ENCODE measurements around the gene EEF1AKMT4.

Gene EEF1AKMT4

DNA sequence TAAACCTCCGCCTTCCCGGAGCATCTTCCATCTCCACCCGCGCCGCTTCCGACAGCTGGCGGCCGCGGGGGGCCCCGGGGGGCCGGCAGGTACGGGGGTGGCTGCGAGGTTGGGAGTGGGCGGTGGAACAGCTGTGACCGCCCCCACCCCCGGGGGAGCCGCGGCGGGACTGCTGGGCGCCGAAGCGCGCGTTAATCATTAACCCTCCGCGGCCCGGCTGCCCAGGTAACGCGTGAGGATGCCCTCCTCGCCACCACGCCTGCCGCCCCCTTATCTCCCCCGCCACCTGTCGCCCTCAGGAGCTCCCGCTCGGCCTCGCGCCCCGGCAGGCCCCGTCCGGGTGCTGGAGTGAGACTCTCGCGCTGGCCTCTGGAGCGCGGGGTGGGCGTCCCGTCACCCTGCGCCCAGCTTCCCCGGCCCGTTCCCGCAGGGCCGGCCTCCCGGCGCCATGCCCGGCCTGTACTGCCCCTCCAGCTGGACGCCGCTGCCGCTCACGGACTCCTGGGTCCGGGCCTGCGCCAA is 19.3 kb upstream of the EEF1AKMT4 start:
- TF ChIP-seq JUND (IDR thresholded peaks at IDR 0.05; ENCODE audit: low read depth): no peak
- DNase-seq (ENCODE audit: low read depth in 1 of 2, low spot score in 1 of 2): no peak
- in situ Hi-C loops (cut with HindIII; ENCODE audit: low pct_unique_long_range_greater_than_20kb, low sequenced_read_pairs): no loop called here

DNA sequence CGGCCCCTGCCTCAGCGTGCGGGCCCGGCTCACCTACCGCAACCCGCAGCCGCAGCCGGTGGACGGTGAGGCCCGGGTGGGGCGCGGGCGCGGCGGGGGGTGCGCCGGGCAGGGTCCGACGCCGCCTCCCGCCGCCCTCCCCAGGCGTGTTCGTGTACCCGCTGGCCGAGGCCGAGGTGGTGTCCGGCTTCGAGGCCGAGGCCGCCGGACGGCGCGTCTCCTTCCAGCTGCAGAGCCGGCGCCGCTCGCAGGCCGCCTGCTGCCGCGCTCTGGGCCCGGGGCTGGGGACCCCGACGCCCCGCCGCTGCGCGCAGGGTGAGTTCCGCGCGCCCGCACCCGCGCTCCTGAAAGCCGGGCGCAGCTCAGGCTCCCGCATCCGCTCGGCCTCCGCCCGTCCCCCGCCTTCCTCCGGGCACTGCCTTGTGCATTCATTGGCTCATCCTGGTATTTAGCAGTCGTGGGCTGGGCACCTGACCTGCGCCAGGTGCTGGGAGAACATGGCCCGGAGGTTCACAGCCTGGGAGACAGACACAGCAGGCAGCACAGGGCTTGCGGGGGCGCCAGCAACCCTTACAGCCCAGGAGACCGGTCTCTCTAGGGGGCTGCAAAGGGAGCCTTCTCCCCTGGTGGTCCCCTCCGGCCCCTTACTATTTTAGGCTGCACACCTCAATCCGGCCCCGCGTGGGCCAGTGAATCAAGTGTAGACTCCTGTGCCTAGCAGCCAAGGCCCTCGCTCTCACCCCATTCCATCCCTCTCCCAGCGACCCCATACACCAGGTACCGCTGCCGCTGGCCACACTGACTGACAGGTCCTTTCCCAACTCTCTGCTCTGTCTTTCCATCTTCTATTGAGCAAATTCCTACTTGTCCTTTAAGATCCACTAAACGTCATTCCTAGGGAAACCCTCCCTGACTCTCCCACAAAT is 18.6 kb upstream of the EEF1AKMT4 start:
- in situ Hi-C loops (cut with HindIII; ENCODE audit: low pct_unique_long_range_greater_than_20kb, low sequenced_read_pairs): no loop called here
- DNase-seq (ENCODE audit: low read depth in 1 of 2, low spot score in 1 of 2): peak; percentile 92 to 99
- TF ChIP-seq JUND (IDR thresholded peaks at IDR 0.05; ENCODE audit: low read depth): no peak

DNA sequence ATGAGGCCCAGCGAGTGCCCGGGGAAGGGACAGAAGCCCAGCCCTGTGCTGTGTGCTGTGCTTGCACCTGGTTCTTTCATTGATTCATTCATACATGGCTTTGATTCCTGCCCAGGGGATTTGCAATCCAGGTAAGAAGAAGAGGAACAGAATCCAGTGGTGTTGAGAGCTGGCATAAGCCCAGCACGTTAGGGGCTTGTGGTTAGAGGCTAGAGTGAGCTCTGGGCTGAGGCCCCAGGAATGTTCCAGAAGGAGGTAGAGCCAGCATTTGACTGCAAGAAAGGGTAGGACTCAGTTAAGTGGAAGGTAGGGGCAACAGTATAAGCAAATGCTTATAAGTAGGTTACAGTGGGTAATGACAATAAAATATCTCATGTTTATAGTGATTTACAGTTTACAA is 17.8 kb upstream of the EEF1AKMT4 start:
- TF ChIP-seq JUND (IDR thresholded peaks at IDR 0.05; ENCODE audit: low read depth): no peak
- in situ Hi-C loops (cut with HindIII; ENCODE audit: low pct_unique_long_range_greater_than_20kb, low sequenced_read_pairs): no loop called here
- no peak for DNase-seq (ENCODE audit: low read depth in 1 of 2, low spot score in 1 of 2)

DNA sequence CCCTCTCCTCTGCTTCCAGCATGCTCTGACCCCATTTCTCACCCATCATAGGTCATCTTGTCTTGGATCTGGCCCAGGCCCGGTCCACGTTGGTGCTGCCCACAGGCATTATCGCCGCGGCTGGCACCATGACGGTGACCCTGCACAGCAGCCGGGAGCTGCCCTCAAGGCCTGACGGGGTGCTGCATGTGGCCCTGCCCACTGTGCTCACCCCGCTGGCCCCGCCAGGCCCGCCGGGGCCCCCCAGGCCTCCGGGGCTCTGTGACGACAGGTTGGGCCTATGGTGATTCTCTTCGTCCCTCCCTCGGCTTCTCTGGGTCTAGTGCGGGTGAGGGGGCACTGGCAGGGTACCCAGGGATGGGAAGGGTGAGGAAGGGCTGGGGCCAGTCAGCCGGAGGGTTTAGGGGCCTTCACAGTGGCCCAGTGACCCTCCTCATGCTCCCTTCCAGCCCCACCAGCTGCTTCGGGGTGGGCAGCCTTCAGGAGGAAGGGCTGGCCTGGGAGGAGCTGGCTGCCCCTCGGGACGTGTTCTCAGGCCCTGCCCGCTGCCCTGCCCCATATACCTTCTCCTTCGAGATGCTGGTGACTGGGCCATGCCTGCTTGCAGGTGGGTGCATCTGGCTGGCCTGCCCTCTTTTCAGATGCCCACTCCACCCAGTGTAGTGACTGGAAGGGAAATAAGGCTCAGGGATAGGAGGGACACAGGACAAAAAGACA is 16.2 kb upstream of the EEF1AKMT4 start:
- in situ Hi-C loops (cut with HindIII; ENCODE audit: low pct_unique_long_range_greater_than_20kb, low sequenced_read_pairs): no loop called here
- no peak for DNase-seq (ENCODE audit: low read depth in 1 of 2, low spot score in 1 of 2)
- TF ChIP-seq JUND (IDR thresholded peaks at IDR 0.05; ENCODE audit: low read depth): no peak

DNA sequence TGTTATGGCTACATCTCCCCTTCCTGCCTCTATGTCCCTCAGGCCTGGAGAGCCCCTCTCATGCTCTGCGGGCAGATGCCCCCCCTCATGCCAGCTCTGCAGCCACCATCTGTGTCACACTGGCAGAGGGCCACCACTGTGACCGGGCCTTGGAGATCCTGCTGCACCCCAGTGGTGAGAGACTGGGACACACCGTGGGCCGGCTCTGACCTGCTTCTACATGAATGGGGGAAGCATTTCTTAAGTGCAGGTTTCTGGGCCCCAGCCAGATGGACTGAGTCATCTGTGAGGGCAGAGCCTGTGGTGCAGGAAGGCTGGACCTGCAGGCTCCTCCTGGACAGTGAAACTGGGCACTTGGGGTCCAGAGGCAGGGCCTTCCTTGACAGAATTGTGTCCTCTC is 15.2 kb upstream of the EEF1AKMT4 start:
- in situ Hi-C loops (cut with HindIII; ENCODE audit: low pct_unique_long_range_greater_than_20kb, low sequenced_read_pairs): no loop called here
- peak; percentile 93 to 96 for DNase-seq (ENCODE audit: low read depth in 1 of 2, low spot score in 1 of 2)

DNA sequence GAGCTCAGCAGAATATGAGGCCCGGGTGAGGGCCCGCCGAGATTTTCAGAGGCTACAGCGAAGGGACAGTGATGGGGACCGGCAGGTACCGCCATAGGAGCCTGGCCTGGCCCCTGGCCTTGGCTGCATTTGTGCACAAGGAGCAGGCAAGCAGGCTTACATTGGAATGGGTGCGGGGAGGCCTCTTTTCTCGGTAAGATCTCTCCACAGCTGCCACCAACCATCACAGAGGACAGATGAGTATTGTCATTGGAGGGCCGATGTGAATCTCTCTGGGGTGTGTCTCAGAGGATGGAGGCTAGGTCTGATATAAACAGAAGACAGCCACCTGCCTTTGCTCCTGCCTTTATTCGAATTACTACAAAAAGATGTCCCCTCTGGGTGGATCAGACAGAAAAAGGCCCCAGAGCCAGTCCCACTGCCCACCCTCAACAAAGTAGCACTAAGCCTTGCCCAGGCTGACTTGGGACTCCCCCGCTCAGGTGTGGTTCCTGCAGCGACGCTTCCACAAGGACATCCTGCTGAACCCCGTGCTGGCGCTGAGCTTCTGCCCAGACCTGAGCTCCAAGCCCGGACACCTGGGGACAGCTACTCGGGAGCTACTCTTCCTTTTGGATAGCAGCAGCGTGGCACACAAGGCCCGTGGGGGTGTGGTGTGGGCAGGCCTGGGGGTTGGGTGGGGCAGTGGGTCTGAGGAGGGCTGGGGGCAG is 14.6 kb upstream of the EEF1AKMT4 start:
- TF ChIP-seq JUND (IDR thresholded peaks at IDR 0.05; ENCODE audit: low read depth): no peak
- no peak for DNase-seq (ENCODE audit: low read depth in 1 of 2, low spot score in 1 of 2)
- in situ Hi-C loops (cut with HindIII; ENCODE audit: low pct_unique_long_range_greater_than_20kb, low sequenced_read_pairs): no loop called here

More for the DNA sequence above, 15.2 kb upstream of the EEF1AKMT4 start:
- no peak for TF ChIP-seq JUND (IDR thresholded peaks at IDR 0.05; ENCODE audit: low read depth)

DNA sequence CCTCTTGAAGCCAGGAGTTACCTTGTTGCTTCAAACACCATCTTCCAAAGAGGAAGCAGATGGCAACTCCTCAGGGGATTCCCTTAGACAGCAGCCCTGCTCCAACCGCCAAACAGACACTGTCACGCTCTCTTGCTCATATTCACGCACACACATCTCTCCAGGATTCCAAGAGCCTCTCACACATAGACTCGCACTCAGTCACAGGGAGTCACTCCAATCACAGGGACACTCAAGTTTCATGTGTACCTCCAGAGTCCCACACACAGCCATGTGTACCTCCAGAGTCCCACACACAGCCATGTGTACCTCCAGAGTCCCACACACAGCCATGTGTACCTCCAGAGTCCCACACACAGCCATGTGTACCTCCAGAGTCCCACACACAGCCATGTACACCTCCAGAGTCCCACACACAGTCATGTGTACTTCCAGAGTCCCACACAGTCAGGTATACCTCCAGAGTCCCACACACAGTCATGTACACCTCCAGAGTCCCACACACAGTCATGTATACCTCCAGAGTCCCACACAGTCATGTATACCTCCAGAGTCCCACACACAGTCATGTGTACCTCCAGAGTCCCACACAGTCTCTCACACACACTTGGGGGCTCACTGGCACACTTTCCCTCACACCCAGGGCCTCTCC is 14.0 kb upstream of the EEF1AKMT4 start:
- DNase-seq (ENCODE audit: low read depth in 1 of 2, low spot score in 1 of 2): no peak
- TF ChIP-seq JUND (IDR thresholded peaks at IDR 0.05; ENCODE audit: low read depth): no peak
- in situ Hi-C loops (cut with HindIII; ENCODE audit: low pct_unique_long_range_greater_than_20kb, low sequenced_read_pairs): no loop called here

DNA sequence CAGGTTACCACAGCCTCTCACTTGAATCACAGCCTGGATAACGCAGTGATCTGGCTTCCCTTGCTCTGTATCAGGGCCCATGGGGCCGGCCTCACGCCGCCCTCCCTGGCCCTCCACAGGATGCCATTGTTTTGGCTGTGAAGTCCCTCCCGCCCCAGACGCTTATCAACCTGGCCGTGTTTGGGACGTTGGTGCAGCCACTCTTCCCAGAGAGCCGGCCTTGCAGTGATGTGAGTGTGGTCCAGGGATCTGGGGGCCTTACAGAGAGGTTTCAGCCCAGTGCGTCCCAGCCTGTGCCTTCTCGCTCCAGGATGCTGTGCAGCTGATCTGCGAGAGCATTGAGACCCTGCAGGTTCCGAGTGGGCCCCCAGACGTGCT is 13.4 kb upstream of the EEF1AKMT4 start:
- in situ Hi-C loops (cut with HindIII; ENCODE audit: low pct_unique_long_range_greater_than_20kb, low sequenced_read_pairs): no loop called here
- peak in 1 of 2 experiments; percentile 2 for DNase-seq (ENCODE audit: low read depth in 1 of 2, low spot score in 1 of 2)

DNA sequence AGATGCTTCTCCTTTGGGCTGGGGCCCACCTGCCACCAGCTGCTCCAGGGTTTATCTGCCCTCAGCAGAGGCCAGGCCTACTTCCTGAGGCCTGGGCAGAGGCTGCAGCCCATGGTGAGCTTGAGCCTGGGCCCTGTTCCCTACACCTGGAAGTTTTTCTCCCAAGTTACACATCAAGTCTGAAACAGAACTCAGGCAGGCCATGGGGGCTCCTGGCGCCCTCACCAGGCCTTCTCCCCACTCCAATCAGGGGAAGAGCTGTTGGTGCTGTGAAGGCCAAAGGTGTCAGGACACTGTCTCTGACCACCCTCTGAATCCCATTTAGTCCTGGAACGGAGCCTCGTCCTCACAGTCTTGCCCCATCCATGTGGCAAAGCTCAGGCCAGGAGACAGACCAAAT is 12.8 kb upstream of the EEF1AKMT4 start:
- no peak for TF ChIP-seq JUND (IDR thresholded peaks at IDR 0.05; ENCODE audit: low read depth)
- in situ Hi-C loops (cut with HindIII; ENCODE audit: low pct_unique_long_range_greater_than_20kb, low sequenced_read_pairs): no loop called here
- no peak for DNase-seq (ENCODE audit: low read depth in 1 of 2, low spot score in 1 of 2)

More for the DNA sequence above, 13.4 kb upstream of the EEF1AKMT4 start:
- TF ChIP-seq JUND (IDR thresholded peaks at IDR 0.05; ENCODE audit: low read depth): no peak

DNA sequence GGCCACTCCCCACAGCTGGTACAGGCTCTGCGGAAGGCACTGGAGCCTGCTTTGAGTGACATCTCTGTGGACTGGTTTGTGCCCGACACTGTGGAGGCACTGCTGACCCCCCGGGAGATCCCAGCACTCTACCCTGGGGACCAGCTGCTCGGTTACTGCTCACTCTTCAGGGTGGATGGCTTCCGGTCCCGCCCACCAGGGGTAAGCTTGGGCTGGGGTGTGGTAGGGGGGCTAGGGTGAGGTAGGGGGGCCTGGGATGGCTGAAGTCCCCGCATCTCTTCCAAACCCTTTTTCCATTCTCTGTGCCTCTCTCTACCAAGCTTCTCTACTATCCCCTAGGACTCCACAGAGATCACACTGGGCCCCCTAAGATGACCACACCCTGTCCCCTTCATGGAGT is 12.3 kb upstream of the EEF1AKMT4 start:
- in situ Hi-C loops (cut with HindIII; ENCODE audit: low pct_unique_long_range_greater_than_20kb, low sequenced_read_pairs): no loop called here
- DNase-seq (ENCODE audit: low read depth in 1 of 2, low spot score in 1 of 2): no peak

DNA sequence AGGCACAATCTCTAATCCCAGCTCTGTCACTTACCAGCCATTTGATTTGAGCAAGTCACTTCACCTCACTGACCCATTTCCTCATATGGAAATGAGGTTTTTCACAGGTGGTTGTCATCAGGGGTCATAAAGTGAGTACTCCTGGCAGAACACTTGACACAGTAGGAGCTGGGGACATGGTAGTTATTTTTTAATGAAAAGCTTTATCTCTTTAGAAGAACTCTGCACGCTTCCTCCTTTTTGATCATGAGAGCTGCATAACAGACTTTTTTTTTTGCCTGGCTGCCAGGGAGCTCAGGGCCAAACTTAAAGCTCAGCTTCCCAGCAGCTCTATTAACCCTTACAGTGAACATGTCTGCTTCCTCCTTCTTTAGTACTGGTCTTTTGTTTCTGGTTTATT is 11.7 kb upstream of the EEF1AKMT4 start:
- in situ Hi-C loops (cut with HindIII; ENCODE audit: low pct_unique_long_range_greater_than_20kb, low sequenced_read_pairs): no loop called here
- no peak for TF ChIP-seq JUND (IDR thresholded peaks at IDR 0.05; ENCODE audit: low read depth)

More for the DNA sequence above, 12.3 kb upstream of the EEF1AKMT4 start:
- TF ChIP-seq JUND (IDR thresholded peaks at IDR 0.05; ENCODE audit: low read depth): no peak

DNA sequence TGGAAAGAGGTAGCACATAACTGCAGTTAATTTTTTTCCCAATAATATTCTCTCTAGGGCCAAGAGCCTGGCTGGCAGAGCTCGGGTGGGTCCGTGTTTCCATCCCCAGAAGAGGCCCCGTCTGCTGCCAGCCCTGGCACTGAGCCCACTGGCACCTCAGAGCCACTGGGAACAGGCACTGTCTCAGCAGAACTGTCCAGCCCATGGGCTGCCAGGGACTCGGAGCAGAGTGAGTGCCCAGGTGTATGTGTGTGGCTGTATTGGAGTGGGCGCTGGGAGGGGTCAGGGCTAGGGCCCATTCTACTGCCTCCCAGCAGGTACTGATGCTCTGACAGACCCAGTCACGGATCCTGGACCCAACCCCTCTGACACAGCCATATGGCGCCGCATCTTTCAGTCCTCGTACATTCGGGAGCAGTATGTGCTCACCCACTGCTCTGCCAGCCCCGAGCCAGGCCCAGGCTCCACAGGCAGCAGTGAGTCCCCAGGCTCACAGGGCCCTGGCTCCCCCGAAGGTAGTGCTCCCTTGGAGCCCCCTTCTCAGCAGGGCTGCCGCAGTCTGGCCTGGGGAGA is 11.1 kb upstream of the EEF1AKMT4 start:
- DNase-seq (ENCODE audit: low read depth in 1 of 2, low spot score in 1 of 2): no peak
- in situ Hi-C loops (cut with HindIII; ENCODE audit: low pct_unique_long_range_greater_than_20kb, low sequenced_read_pairs): no loop called here
- TF ChIP-seq JUND (IDR thresholded peaks at IDR 0.05; ENCODE audit: low read depth): no peak

More for the DNA sequence above, 11.7 kb upstream of the EEF1AKMT4 start:
- no peak for DNase-seq (ENCODE audit: low read depth in 1 of 2, low spot score in 1 of 2)

Data from T47D (cell line).